SK-N-SH (cell line): ENCODE data around the gene ANKRD60. TPM values are rescaled to one million over a fixed set of nuclear protein-coding genes. Genes with fewer than 3 reads are reported as not detected.

Experiments used
- CTCF ChIA-PET: fragments of 300-600, 350-600 bp; formaldehyde crosslinking; extraction: SDS; loops from one replicate; lab custom pipeline; 2021; lab: Yijun Ruan, JAX
- POLR2A ChIA-PET: fragments of 350-600 bp; sonication (Branson Sonifier 250); formaldehyde crosslinking; extraction: SDS; loops from one replicate; lab custom pipeline; 2020; ENCODE audit warnings: antibody characterized with exemption, inconsistent platforms; lab: Yijun Ruan, JAX
- DNase-seq: peaks from one replicate; pipeline ENCODE4 v3.0.0; 2012
- H2AFZ ChIP-seq: fragments of 200-600 bp; sonication (generic); 2 replicates; pipeline ENCODE4 v1.8.1; 2016; ENCODE audit warnings: antibody characterized with exemption, mild to moderate bottlenecking, low read depth
- H3F3A ChIP-seq: fragments of 200-600 bp; sonication (generic); replicated peaks from 2 replicates; pipeline ENCODE3; 2016; ENCODE audit warnings: antibody characterized with exemption, mild to moderate bottlenecking; ENCODE audit not compliant: insufficient read depth
- H3K27ac ChIP-seq, 2 experiments: fragments of 200-500 bp in 1 of 2; fragments of 200-600 bp in 1 of 2; sonication (Bioruptor generic) in 1 of 2; sonication (generic), shearing (Covaris generic) in 1 of 2; 2 replicates each; pipeline versions ENCODE4 v1.5.1 to v1.6.1; 2014 to 2016; ENCODE audit warnings: low read depth in 2 of 2, inconsistent platforms in 1 of 2, low read length in 1 of 2, mild to moderate bottlenecking in 1 of 2, mixed read lengths in 1 of 2
- H3K27me3 ChIP-seq: fragments of 200-600 bp; sonication (generic), shearing (Covaris generic); 2 replicates; pipeline ENCODE4 v1.6.1; 2016; ENCODE audit warnings: mixed run types; ENCODE audit not compliant: insufficient read depth
- H3K36me3 ChIP-seq, 2 experiments: fragments of 200-500 bp in 1 of 2; fragments of 200-600 bp in 1 of 2; sonication (Bioruptor generic) in 1 of 2; sonication (generic) in 1 of 2; replicated peaks in 1 of 2; 2 replicates each; pipeline versions ENCODE3 to v1.5.1; 2014 to 2016; ENCODE audit warnings: low read length in 1 of 2, mild to moderate bottlenecking in 1 of 2; ENCODE audit not compliant: insufficient read depth in 2 of 2, control insufficient read depth in 1 of 2
- H3K4me1 ChIP-seq, 2 experiments: fragments of 200-500 bp in 1 of 2; fragments of 200-600 bp in 1 of 2; sonication (Bioruptor generic) in 1 of 2; sonication (generic), shearing (Covaris generic) in 1 of 2; 2 replicates each; pipeline versions ENCODE4 v1.5.1 to v1.6.1; 2014 to 2016; ENCODE audit warnings: low read depth in 1 of 2, low read length in 1 of 2, mixed run types in 1 of 2; ENCODE audit not compliant: insufficient read depth in 2 of 2, control insufficient read depth in 1 of 2
- H3K4me2 ChIP-seq: fragments of 200-600 bp; sonication (generic), shearing (Covaris generic); 2 replicates; pipeline ENCODE4 v1.6.1; 2017; ENCODE audit warnings: mixed run types
- H3K4me3 ChIP-seq, 2 experiments: fragments of 200-500 bp in 1 of 2; fragments of 200-600 bp in 1 of 2; sonication (Bioruptor generic) in 1 of 2; sonication (generic), shearing (Covaris generic) in 1 of 2; 2 replicates each; pipeline versions ENCODE4 v1.5.1 to v1.8.1; 2014 to 2016; ENCODE audit warnings: low read depth in 2 of 2, inconsistent platforms in 1 of 2, low read length in 1 of 2, mild to moderate bottlenecking in 1 of 2, mixed read lengths in 1 of 2, moderate library complexity in 1 of 2
- H3K79me2 ChIP-seq: fragments of 200-600 bp; sonication (generic); 2 replicates; pipeline ENCODE4 v1.8.1; 2017; ENCODE audit warnings: mild to moderate bottlenecking; ENCODE audit not compliant: insufficient read depth
- H3K9ac ChIP-seq: fragments of 200-600 bp; sonication (generic); 2 replicates; pipeline ENCODE4 v1.6.1; 2017; ENCODE audit warnings: mixed run types
- H3K9me2 ChIP-seq: fragments of 200-600 bp; sonication (generic); 2 replicates; pipeline ENCODE4 v1.6.1; 2017; ENCODE audit warnings: mixed run types
- H3K9me3 ChIP-seq: fragments of 200-600 bp; sonication (generic); 2 replicates; pipeline ENCODE4 v1.6.1; 2017; ENCODE audit warnings: mixed run types, mild to moderate bottlenecking, moderate library complexity
- H4K20me1 ChIP-seq: fragments of 200-600 bp; sonication (generic); 2 replicates; pipeline ENCODE4 v1.6.1; 2017; ENCODE audit warnings: mild to moderate bottlenecking, mixed run types; ENCODE audit not compliant: insufficient read depth
- ELF1 ChIP-seq: IDR thresholded peaks from 2 replicates; pipeline ENCODE4 v1.4.0; 2012
- EP300 ChIP-seq, 2 experiments: IDR thresholded peaks; 2 replicates each; pipeline versions ENCODE4 v1.4.0 to v1.6.1; 2012; ENCODE audit warnings: borderline replicate concordance in 1 of 2, low read depth in 1 of 2, low read length in 1 of 2
- EZH2phosphoT487 ChIP-seq: fragments of 200-600 bp; sonication (generic); IDR thresholded peaks from 2 replicates; pipeline ENCODE4 v1.6.1; 2017; ENCODE audit warnings: low read depth, mixed run types, mild to moderate bottlenecking, antibody characterized with exemption, moderate library complexity, borderline replicate concordance
- GABPA ChIP-seq: IDR thresholded peaks from 2 replicates; pipeline ENCODE4 v1.4.0; 2012; ENCODE audit warnings: low read depth, mild to moderate bottlenecking
- MAX ChIP-seq: IDR thresholded peaks from 2 replicates; pipeline ENCODE4 v1.4.0; 2012; ENCODE audit warnings: low read depth
- YY1 ChIP-seq: IDR thresholded peaks from 2 replicates; pipeline ENCODE4 v1.4.0; 2012; ENCODE audit warnings: low read depth, mild to moderate bottlenecking
- WGBS: methylation state at CpG from one replicate; pipeline ENCODE4 v1.1.6; 2017; ENCODE audit warnings: low lambda C conversion rate; 5-methylcytosine and 5-hydroxymethylcytosine counted together
- polyA plus RNA-seq, 3 experiments: library from polyadenylated mRNA; depleted of rRNA; stranded (reverse); fragments of >200 nt; gene quantifications; 2 replicates each; pipeline ENCODE4 v1.2.3, GENCODE V29; 2012
- TF ChIP-seq, protein P1 (sequence below): IDR thresholded peaks from 2 replicates; pipeline ENCODE4 v1.6.1; 2012; ENCODE audit warnings: mild to moderate bottlenecking, low read depth, low read length, moderate library complexity

Gene ANKRD60
- polyA plus RNA-seq, 1 of the 3 experiments (the other 2 are of a cell fraction), result not detected

GRCh38 chr20:58205850-58206249, 22.6 kb downstream of the ANKRD60 start:
- DNase-seq, result no peak
- Histone ChIP-seq H3K27me3 (no peaks in the 10 kb centered on the region; the same call in 1 of the 2 replicates), H3K36me3 (no peaks in the 10 kb centered on the region), H3K4me2 (no peak overlapping the region), H3K9me3 (no peaks in the 10 kb centered on the region), H3K9ac (no peak overlapping the region), H3K4me3 (no peak overlapping the region), H3F3A (peaks cover 10% of the 10 kb centered on the region), H2AFZ (no peak overlapping the region), H3K79me2 (no peaks in the 10 kb centered on the region), H3K9me2 (no peaks in the 10 kb centered on the region), H4K20me1 (0 out of 2 replicates have a peak, but pooled peaks cover 3% of the 10 kb centered on the region), H3K4me1 (peaks cover 0 to 2% of the 10 kb centered on the region in 2 experiments; a peak in 1 of 4 replicates), H3K27ac (no peak overlapping the region)
- ChIA-PET CTCF (interaction anchor here (0.8 to 17.8 kb wide), 5 partner anchors 11 to 622 kb away, joined by 3 to 356 read pairs (median 4); partner anchors contain the start of gene ZBP1), POLR2A (no interaction called here)
- 91% methylated on average over 31 of the region's 31 CpGs for WGBS
- no peak for TF ChIP-seq YY1
- TF ChIP-seq ELF1, result no peak
- no peak for TF ChIP-seq GABPA
- no peak for TF ChIP-seq EP300 (IDR thresholded peaks at IDR 0.05; ENCODE audit: borderline replicate concordance in 1 of 2, low read depth in 1 of 2, low read length in 1 of 2)
- TF ChIP-seq MAX, result no peak

- Histone ChIP-seq H3K9me2 (no peaks in the 10 kb centered on the region), H3K9me3 (no peaks in the 10 kb centered on the region), H3K4me2 (no peak overlapping the region), H3K27me3 (no peaks in the 10 kb centered on the region), H3F3A (no peaks in the 10 kb centered on the region), H3K4me1 (no peaks in the 10 kb centered on the region; a peak in 1 of 4 replicates), H2AFZ (no peak overlapping the region), H3K27ac (no peak overlapping the region), H3K4me3 (no peak overlapping the region), H4K20me1 (no peaks in the 10 kb centered on the region), H3K9ac (no peak overlapping the region), H3K79me2 (no peaks in the 10 kb centered on the region), H3K36me3 (no peaks in the 10 kb centered on the region)
- CTCF ChIA-PET, result interaction anchor here (1.3 to 1.4 kb wide), 2 partner anchors 579 to 606 kb away, joined by 3 read pairs; no protein-coding TSS in a partner anchor
- TF ChIP-seq EZH2phosphoT487, result no peak
- TF ChIP-seq, protein P1, sequence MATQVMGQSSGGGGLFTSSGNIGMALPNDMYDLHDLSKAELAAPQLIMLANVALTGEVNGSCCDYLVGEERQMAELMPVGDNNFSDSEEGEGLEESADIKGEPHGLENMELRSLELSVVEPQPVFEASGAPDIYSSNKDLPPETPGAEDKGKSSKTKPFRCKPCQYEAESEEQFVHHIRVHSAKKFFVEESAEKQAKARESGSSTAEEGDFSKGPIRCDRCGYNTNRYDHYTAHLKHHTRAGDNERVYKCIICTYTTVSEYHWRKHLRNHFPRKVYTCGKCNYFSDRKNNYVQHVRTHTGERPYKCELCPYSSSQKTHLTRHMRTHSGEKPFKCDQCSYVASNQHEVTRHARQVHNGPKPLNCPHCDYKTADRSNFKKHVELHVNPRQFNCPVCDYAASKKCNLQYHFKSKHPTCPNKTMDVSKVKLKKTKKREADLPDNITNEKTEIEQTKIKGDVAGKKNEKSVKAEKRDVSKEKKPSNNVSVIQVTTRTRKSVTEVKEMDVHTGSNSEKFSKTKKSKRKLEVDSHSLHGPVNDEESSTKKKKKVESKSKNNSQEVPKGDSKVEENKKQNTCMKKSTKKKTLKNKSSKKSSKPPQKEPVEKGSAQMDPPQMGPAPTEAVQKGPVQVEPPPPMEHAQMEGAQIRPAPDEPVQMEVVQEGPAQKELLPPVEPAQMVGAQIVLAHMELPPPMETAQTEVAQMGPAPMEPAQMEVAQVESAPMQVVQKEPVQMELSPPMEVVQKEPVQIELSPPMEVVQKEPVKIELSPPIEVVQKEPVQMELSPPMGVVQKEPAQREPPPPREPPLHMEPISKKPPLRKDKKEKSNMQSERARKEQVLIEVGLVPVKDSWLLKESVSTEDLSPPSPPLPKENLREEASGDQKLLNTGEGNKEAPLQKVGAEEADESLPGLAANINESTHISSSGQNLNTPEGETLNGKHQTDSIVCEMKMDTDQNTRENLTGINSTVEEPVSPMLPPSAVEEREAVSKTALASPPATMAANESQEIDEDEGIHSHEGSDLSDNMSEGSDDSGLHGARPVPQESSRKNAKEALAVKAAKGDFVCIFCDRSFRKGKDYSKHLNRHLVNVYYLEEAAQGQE, result no peak
- POLR2A ChIA-PET, result no interaction called here
- DNase-seq, result no peak
These were observed 26.4 kb downstream of the ANKRD60 start for GRCh38 chr20:58202044-58202443.
